ENCODE data around the gene TMEM200A. TPM values are rescaled to one million over a fixed set of nuclear protein-coding genes. Genes with fewer than 3 reads are reported as not detected.

TMEM200A gene
- total RNA-seq, 1 experiment from 2014 or later = 22.9 TPM

DNA sequence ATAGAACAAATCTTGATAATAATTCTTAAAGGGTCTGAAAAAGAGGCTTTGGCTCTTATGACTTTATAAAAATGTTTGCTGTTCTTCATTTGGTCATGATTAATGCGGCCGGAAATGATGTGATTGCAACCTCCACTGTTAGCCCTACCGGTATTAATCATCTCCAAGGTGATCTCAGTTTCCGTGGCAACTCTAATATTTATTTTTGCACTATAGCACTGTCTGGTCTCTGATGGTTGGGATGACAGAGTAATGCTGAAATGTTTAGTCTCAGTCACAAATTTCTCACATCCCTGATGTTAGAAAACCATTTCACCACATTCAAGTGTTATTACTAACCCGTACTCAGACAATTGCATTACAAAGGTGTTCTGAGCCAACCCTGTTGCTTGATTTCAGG is 87.4 kb downstream of the TMEM200A start:
- intact Hi-C loops (cut with micrococcal nuclease) = no loop called here
- Histone ChIP-seq H3K79me2 (ENCODE audit: insufficient read depth, low read length) (no peaks in the 10 kb centered on the region), H3K4me1 (ENCODE audit: control insufficient read depth in 1 of 2, insufficient read depth in 2 of 2, low read length in 2 of 2) (no peaks in the 10 kb centered on the region), H2AFZ (ENCODE audit: low read depth, low read length, poor library complexity, severe bottlenecking) (no peak overlapping the region), H3K4me2 (ENCODE audit: low read length) (no peak overlapping the region), H3K27ac (ENCODE audit: low read depth, low read length) (no peak overlapping the region), H4K20me1 (ENCODE audit: insufficient read depth) (no peaks in the 10 kb centered on the region), H3K9me2 (ENCODE audit: insufficient read depth) (no peaks in the 10 kb centered on the region), H3K36me3 (ENCODE audit: control insufficient read depth in 1 of 2, insufficient read depth in 2 of 2, low read length in 2 of 2) (no peaks in the 10 kb centered on the region), H3K4me3 (replicated peaks in 1 of 2; ENCODE audit: low read depth in 1 of 2, low read length in 2 of 2) (no peak overlapping the region), H3K27me3 (ENCODE audit: insufficient read depth, low read length) (no peaks in the 10 kb centered on the region), H3K9ac (ENCODE audit: low read length) (no peak overlapping the region), H3K9me3 (ENCODE audit: control insufficient read depth in 1 of 2, insufficient read depth in 1 of 2, low read depth in 1 of 2, low read length in 2 of 2) (no peaks in the 10 kb centered on the region)
- ChIA-PET CTCF (no interaction called here), POLR2A (no interaction called here), RAD21 (ENCODE audit: low non-redundant PET in 1 of 2, low total read pairs in 2 of 2, uncharacterized antibody in 2 of 2, unreplicated experiment in 2 of 2) (no interaction called here)
- ATAC-seq (no peak), DNase-seq (ENCODE audit: low read depth, low spot score) (no peak)
- TF ChIP-seq, protein P1, sequence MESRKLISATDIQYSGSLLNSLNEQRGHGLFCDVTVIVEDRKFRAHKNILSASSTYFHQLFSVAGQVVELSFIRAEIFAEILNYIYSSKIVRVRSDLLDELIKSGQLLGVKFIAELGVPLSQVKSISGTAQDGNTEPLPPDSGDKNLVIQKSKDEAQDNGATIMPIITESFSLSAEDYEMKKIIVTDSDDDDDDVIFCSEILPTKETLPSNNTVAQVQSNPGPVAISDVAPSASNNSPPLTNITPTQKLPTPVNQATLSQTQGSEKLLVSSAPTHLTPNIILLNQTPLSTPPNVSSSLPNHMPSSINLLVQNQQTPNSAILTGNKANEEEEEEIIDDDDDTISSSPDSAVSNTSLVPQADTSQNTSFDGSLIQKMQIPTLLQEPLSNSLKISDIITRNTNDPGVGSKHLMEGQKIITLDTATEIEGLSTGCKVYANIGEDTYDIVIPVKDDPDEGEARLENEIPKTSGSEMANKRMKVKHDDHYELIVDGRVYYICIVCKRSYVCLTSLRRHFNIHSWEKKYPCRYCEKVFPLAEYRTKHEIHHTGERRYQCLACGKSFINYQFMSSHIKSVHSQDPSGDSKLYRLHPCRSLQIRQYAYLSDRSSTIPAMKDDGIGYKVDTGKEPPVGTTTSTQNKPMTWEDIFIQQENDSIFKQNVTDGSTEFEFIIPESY (IDR thresholded peaks at IDR 0.05; ENCODE audit: extremely low read depth, insufficient replicate concordance, low read length) = no peak
- TF ChIP-seq ELF1 (IDR thresholded peaks at IDR 0.05; ENCODE audit: borderline replicate concordance, low read depth) (no peak), FOSL1 (IDR thresholded peaks at IDR 0.05; ENCODE audit: low read depth) (no peak), POLR2AphosphoS5 (IDR thresholded peaks at IDR 0.05; ENCODE audit: low read depth, low read length) (no peak), POLR2A (IDR thresholded peaks at IDR 0.05; ENCODE audit: borderline replicate concordance, extremely low read depth, insufficient read depth, insufficient read length) (no peak), MAX (IDR thresholded peaks at IDR 0.05) (no peak), RAD21 (IDR thresholded peaks at IDR 0.05; ENCODE audit: low read depth) (no peak), JUND (IDR thresholded peaks at IDR 0.05) (no peak)
- no TSS peak for BruUV-seq (replicated peaks)

GRCh38 chr6:130457605-130458004 is 91.8 kb downstream of the TMEM200A start:
- no peak overlapping the region for H3K9ac ChIP-seq (ENCODE audit: low read length)
- no peaks in the 10 kb centered on the region for H3K9me3 ChIP-seq (ENCODE audit: control insufficient read depth in 1 of 2, insufficient read depth in 1 of 2, low read depth in 1 of 2, low read length in 2 of 2)
- H3K4me2 ChIP-seq (ENCODE audit: low read length) = no peak overlapping the region
- BruUV-seq (replicated peaks) = no TSS peak
- no peaks in the 10 kb centered on the region for H3K79me2 ChIP-seq (ENCODE audit: insufficient read depth, low read length)
- ChIA-PET POLR2A (no interaction called here), RAD21 (ENCODE audit: low non-redundant PET in 1 of 2, low total read pairs in 2 of 2, uncharacterized antibody in 2 of 2, unreplicated experiment in 2 of 2) (no interaction called here), CTCF (no interaction called here)
- H3K4me1 ChIP-seq (ENCODE audit: control insufficient read depth in 1 of 2, insufficient read depth in 2 of 2, low read length in 2 of 2) = no peaks in the 10 kb centered on the region
- no peak overlapping the region for H3K4me3 ChIP-seq (replicated peaks in 1 of 2; ENCODE audit: low read depth in 1 of 2, low read length in 2 of 2)
- ATAC-seq (peak; percentile 79), DNase-seq (ENCODE audit: low read depth, low spot score) (no peak)
- H4K20me1 ChIP-seq (ENCODE audit: insufficient read depth) = no peaks in the 10 kb centered on the region
- no peak overlapping the region for H3K27ac ChIP-seq (ENCODE audit: low read depth, low read length)
- no peak overlapping the region for H2AFZ ChIP-seq (ENCODE audit: low read depth, low read length, poor library complexity, severe bottlenecking)
- no peak for TF ChIP-seq SP1 (IDR thresholded peaks at IDR 0.05; ENCODE audit: low read depth)
- TF ChIP-seq RAD21 (IDR thresholded peaks at IDR 0.05; ENCODE audit: low read depth) = peak; percentile 31; the same call in 1 of the 2 replicates
- no peak for TF ChIP-seq YY1 (IDR thresholded peaks at IDR 0.05; ENCODE audit: extremely low read depth, insufficient replicate concordance, low read depth, low read length)
- no peak for TF ChIP-seq EZH2phosphoT487 (IDR thresholded peaks at IDR 0.05; ENCODE audit: borderline replicate concordance)
- TF ChIP-seq CTCF (IDR thresholded peaks at IDR 0.05 in 2 of 3, conservative IDR thresholded peaks at IDR 0.05 in 1 of 3; ENCODE audit: borderline replicate concordance in 1 of 3, insufficient read depth in 1 of 3, low read depth in 2 of 3, low read length in 2 of 3) = peak in 2 of 3 experiments; percentile 11 to 20; a peak in 2 of 6 replicates
- intact Hi-C loops (cut with micrococcal nuclease) = no loop called here
- no peaks in the 10 kb centered on the region for H3K27me3 ChIP-seq (ENCODE audit: insufficient read depth, low read length)
- no peaks in the 10 kb centered on the region for H3K36me3 ChIP-seq (ENCODE audit: control insufficient read depth in 1 of 2, insufficient read depth in 2 of 2, low read length in 2 of 2)
- H3K9me2 ChIP-seq (ENCODE audit: insufficient read depth) = no peaks in the 10 kb centered on the region
